Measurements from ENCODE around the gene ZNF407.
"Not testable (repeated sequence)": the region's sequence is repeated elsewhere in the genome, so short reads cannot be mapped to it uniquely, and the experiment has no call there.

Gene ZNF407

DNA sequence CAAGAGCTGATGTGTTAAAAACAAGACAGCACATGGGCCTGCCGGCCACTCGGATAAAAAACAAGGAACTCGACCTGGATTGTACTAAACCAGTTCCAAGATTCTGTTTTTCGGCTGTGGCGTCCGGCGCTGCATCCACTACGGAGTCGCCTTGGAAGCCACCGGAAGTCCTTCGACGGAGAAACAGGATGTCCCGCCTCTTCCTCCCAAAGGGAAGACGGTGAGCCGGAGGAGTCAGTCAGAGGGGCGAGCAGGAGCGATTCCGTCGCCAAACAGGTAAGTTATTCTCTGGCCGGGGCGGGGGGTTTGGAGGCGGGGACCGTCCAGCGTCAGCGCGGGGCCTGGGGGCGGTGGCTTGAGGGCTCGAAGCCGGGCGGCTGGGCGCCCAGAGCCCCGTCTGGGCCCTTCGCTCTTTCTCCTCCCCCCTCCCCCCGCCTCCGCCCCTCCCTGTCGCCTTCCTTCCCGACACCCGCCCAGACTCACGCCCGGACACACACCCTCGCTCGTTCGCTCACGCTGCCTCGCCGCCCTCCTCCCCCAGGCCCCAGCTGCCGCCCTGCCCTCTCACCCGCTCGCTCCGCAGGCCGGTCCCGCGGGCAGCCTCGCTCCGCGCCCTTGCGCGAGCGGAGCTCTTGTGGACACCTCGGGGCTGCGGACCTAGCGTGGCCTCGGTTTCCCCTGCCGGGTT lies at the start of gene ZNF407:
ZNF407 (plus strand) TSS at position 209 of the 688 bp plus-strand sequence. CDS start 33,150 bp downstream, outside the sequence.
- DNase-seq (ENCODE audit: low spot score), result peak; percentile 94

GRCh38 chr18:74549591-74550104 lies 48.0 kb upstream of the ZNF407 start:
- DNase-seq (ENCODE audit: low spot score), result no peak

DNA sequence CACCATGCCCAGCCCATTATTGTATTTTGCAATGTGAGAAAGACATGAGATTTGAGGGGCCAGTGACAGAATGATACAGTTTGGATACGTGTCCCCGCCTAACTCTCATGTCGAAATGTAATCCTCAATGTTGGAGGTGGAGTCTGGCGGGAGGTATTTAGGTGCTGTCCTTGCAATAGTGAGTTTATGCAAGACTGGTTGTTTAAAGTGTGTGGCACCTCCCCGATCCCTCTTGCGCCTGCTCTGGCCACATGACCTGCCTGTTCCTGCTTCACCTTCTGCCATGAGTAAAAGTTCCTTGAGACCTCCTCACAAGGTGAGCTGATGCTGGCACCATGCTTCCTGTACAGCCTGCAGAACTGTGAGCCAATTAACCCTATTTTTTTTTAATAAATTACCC lies 46.8 kb upstream of the ZNF407 start:
- no peak for DNase-seq (ENCODE audit: low spot score)

GRCh38 chr18:74551452-74551851 lies 46.2 kb upstream of the ZNF407 start:
- no peak for DNase-seq (ENCODE audit: low spot score)

DNA sequence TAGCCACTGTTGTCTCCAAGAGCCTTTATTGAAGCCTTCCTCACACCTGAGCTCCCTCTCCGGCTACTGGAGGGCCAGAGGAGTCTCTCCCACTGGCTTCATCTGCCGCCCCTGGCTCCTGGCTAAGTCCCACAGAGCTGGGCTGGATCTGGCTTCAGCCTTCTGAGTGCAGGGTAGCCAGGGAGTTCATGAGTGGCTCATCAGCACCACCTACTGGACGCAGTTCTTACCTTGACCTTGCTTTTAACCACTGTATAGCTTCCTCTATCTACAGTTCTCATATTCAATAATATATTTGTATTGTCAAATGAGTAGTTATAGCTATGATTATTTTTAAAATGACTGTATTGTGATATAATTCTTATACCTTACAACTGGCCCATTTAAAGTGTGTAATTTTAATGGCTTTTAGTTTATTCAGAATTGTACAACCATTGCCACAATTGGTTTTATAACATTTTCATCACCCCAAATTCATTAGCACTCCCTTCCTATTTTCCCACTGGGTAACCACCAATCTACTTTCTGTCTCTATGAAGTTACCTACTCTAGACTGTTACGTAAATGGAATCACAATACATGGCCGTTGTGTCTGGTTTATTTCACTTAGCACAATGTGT lies 45.6 kb upstream of the ZNF407 start:
- DNase-seq (ENCODE audit: low spot score), result peak; percentile 89

- no peak for DNase-seq (ENCODE audit: low spot score)
These were observed 41.5 kb upstream of the ZNF407 start for GRCh38 chr18:74556126-74556525.

DNA sequence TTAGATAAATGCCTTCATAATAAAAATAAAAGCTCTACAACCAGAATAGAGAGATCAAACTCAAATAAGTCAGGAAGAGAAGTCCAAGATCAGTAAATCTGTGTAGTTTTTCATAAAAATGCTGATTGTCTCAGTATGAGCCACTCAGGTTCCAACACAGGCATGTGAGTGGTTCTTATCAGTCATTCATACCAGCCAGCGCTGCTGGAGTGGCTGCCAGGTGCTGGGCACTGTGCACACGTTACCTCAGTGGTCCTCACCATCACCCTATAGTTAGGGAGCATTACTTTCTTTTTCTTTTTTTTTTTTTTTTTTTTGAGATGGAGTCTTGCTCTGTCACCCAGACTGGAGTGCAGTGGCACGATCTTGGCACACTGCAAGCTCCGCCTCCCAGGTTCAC lies 39.6 kb upstream of the ZNF407 start:
- no peak for DNase-seq (ENCODE audit: low spot score)

DNA sequence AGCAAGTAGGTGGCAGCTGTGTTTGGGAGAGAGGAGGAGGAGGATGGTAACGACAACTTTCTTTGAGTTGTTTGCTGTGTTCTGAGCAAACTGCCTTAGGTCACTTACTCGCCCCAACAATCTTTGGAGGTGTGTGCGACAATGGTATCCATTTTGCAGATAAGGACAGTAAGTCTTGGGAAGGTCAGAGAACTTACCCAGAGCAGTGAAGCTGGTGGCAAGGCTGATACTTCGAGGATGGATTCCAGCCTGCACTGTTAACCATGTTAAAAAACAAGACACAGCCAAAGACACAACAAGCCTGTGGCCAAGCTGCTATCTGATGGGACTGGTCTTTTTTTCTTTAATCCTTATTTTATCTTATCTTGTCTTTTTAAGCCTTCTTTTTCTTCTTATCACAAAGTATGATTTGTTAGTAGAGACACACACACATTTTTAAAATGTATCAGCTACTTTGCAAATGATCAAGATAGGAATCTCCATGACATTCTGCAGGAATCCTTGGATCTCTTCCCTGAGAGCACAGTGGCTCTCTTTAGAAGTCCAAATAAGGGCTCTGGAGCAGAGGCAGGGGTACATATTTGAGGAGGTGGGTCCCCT lies 35.4 kb upstream of the ZNF407 start:
- DNase-seq (ENCODE audit: low spot score), result no peak

GRCh38 chr18:74562775-74563174 lies 34.9 kb upstream of the ZNF407 start:
- DNase-seq (ENCODE audit: low spot score), result no peak

DNA sequence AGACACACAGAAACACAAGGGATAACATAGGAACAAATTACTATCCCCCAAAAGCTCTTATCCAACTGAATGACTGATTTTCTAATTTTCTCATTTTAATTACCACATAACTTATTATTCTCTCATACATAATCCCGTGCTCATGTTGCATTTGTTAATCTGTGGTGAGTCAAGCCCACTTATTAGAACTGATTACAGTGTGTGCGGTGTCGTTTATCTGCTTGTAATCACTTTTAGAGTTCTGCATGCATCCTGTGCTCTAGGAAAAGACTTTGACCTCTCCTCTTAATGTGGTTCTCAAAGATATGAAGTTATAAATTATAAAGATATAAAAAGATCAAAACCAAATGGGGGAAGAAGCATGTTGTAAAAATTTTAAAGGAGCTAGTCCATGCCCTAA lies 33.7 kb upstream of the ZNF407 start:
- no peak for DNase-seq (ENCODE audit: low spot score)

DNA sequence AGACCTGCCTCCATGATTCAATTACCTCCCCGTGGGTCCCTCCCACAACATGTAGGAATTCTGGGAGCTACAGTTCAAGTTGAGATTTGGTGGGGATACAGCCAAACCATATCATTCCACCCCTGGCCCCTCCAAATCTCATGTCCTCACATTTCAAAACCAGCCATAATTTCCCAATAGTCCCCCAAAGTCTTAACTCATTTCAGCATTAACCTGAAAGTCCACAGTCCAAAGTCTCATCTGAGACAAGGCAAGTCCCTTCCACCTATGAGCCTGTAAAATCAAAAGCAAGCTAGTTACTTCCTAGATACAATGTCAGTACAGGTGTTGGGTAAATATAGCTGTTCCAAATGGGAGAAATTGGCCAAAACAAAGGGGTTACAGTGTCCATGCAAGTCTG lies 32.5 kb upstream of the ZNF407 start:
- not testable (repeated sequence) for DNase-seq (ENCODE audit: low spot score)

DNA sequence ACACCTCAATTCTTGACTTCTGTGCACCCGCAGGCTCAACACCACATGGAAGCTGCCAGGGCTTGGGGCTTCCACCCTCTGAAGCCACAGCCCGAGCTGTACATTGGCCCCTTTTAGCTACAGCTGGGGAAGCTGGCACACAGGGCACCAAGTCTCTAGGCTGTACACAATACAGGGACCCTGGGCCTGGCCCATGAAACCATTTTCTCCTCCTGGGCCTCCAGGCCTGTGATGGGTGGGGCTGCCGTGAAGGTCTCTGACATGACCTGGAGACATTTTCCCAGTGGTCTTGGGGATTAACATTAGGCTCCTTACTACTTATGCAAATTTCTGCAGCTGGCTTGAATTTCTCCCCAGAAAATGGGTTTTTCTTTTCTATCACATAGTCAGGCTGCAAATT lies 31.7 kb upstream of the ZNF407 start:
- DNase-seq (ENCODE audit: low spot score), result not testable (repeated sequence)

- DNase-seq (ENCODE audit: low spot score), result no peak
These were observed 29.8 kb upstream of the ZNF407 start for GRCh38 chr18:74567822-74568221.

- no peak for DNase-seq (ENCODE audit: low spot score)
These were observed 28.3 kb upstream of the ZNF407 start for GRCh38 chr18:74569401-74569800.

- DNase-seq (ENCODE audit: low spot score), result no peak
These were observed 27.4 kb upstream of the ZNF407 start for GRCh38 chr18:74570266-74570665.

GRCh38 chr18:74571895-74572680 lies 25.6 kb upstream of the ZNF407 start:
- no peak for DNase-seq (ENCODE audit: low spot score)

DNA sequence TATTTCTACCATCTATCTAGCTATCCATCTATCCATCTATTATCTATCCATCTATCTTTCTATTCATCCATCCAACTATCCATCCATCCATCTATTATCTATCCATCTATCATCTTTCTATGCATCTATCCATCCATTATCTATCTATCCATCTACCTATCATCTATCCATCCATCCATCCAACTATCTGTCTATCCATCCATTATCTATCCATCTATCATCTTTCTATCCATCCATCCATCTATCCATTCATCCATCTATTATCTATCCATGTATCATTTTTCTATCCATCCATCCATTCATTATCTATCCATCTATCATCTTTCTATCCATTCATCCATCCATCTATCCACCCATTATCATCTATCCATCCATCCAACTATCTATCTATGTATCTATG lies 24.6 kb upstream of the ZNF407 start:
- DNase-seq (ENCODE audit: low spot score), result no peak

GRCh38 chr18:74574916-74575315 lies 22.8 kb upstream of the ZNF407 start:
- no peak for DNase-seq (ENCODE audit: low spot score)

GRCh38 chr18:74577019-74577418 lies 20.7 kb upstream of the ZNF407 start:
- no peak for DNase-seq (ENCODE audit: low spot score)

GRCh38 chr18:74579496-74580065 lies 18.1 kb upstream of the ZNF407 start:
- DNase-seq (ENCODE audit: low spot score), result no peak

GRCh38 chr18:74582642-74583041 lies 15.0 kb upstream of the ZNF407 start:
- no peak for DNase-seq (ENCODE audit: low spot score)

- DNase-seq (ENCODE audit: low spot score), result no peak
These were observed 10.2 kb upstream of the ZNF407 start for GRCh38 chr18:74587441-74587840.

All from AG20443 (cell line).